ENCODE measurements around the gene AQP1.

DNA sequence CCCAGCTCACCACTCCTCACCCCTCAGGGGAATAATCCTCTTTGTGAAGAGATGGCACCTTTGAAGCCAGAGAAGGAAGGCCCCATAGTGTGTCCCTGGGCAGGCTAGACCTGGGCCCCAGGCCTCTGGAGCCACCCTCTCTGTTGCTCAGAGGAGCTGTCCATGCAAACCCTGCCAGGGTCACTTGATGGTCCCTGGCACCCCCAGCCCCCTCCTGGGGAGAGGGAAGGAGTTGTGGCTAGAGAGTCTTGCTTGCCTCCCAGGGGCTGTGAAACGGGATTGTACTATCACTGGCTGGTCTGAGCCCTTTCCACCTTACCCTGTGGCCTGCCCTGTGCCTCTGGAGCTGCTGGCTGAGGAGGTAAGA lies 57.9 kb downstream of the AQP1 start:
- TF ChIP-seq, protein P1, sequence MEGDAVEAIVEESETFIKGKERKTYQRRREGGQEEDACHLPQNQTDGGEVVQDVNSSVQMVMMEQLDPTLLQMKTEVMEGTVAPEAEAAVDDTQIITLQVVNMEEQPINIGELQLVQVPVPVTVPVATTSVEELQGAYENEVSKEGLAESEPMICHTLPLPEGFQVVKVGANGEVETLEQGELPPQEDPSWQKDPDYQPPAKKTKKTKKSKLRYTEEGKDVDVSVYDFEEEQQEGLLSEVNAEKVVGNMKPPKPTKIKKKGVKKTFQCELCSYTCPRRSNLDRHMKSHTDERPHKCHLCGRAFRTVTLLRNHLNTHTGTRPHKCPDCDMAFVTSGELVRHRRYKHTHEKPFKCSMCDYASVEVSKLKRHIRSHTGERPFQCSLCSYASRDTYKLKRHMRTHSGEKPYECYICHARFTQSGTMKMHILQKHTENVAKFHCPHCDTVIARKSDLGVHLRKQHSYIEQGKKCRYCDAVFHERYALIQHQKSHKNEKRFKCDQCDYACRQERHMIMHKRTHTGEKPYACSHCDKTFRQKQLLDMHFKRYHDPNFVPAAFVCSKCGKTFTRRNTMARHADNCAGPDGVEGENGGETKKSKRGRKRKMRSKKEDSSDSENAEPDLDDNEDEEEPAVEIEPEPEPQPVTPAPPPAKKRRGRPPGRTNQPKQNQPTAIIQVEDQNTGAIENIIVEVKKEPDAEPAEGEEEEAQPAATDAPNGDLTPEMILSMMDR (conservative IDR thresholded peaks at IDR 0.05; ENCODE audit: low read depth, low read length) = no peak
- TF ChIP-seq EZH2 (IDR thresholded peaks at IDR 0.05; ENCODE audit: borderline replicate concordance, low read depth, low read length, poor library complexity, severe bottlenecking) = no peak
